SK-N-SH treated with all-trans-retinoic acid at 6 μM for 48 hours (cell line): ENCODE results near the gene CTF1.

Experiments
- ATAC-seq: fragments of 200-7000 bp; cut with Tn5 transposase; 3 replicates; pipeline ENCODE4 v1.9.1; 2020; ENCODE audit warnings: mild to moderate bottlenecking, moderate library complexity
- BACH2 ChIP-seq: fragments of 250-450 bp; sonication (Bioruptor Pico); IDR thresholded peaks from 2 replicates; pipeline ENCODE4 v1.9.0; 2021; ENCODE audit warnings: mild to moderate bottlenecking, borderline replicate concordance
- CREB5 ChIP-seq: fragments of 250-450 bp; sonication (Bioruptor Pico); IDR thresholded peaks from 2 replicates; pipeline ENCODE4 v1.5.1; 2020; ENCODE audit warnings: low read depth, mild to moderate bottlenecking, moderate library complexity
- CSDC2 ChIP-seq: fragments of 250-450 bp; sonication (Bioruptor Pico); IDR thresholded peaks from 2 replicates; pipeline ENCODE4 v1.5.0; 2020; ENCODE audit warnings: mild to moderate bottlenecking, moderate library complexity
- CSRNP3 ChIP-seq: fragments of 250-450 bp; sonication (Bioruptor Pico); IDR thresholded peaks from 2 replicates; pipeline ENCODE4 v1.5.1; 2021; ENCODE audit warnings: mild to moderate bottlenecking, moderate library complexity
- GLIS3 ChIP-seq: fragments of 250-450 bp; sonication (Bioruptor Pico); IDR thresholded peaks from 2 replicates; pipeline ENCODE4 v1.5.0; 2020; ENCODE audit warnings: mild to moderate bottlenecking, moderate library complexity
- ISL1 ChIP-seq: fragments of 250-450 bp; sonication (Bioruptor Pico); IDR thresholded peaks from 2 replicates; pipeline ENCODE4 v2.1.2; 2022; ENCODE audit warnings: mild to moderate bottlenecking, moderate library complexity
- RARB ChIP-seq: fragments of 250-450 bp; sonication (Bioruptor Pico); IDR thresholded peaks from 2 replicates; pipeline ENCODE4 v1.8.0; 2021; ENCODE audit warnings: mild to moderate bottlenecking, moderate library complexity
- SNAI2 ChIP-seq: fragments of 250-450 bp; sonication (Bioruptor Pico); IDR thresholded peaks from 2 replicates; pipeline ENCODE4 v1.5.0; 2020; ENCODE audit warnings: mild to moderate bottlenecking, moderate library complexity
- TOX ChIP-seq: fragments of 250-450 bp; sonication (Bioruptor Pico); IDR thresholded peaks from 2 replicates; pipeline ENCODE4 v1.8.0; 2021; ENCODE audit warnings: mild to moderate bottlenecking, moderate library complexity, borderline replicate concordance
- TSHZ2 ChIP-seq: fragments of 250-450 bp; sonication (Bioruptor Pico); IDR thresholded peaks from 2 replicates; pipeline ENCODE4 v1.5.0; 2020; ENCODE audit warnings: mild to moderate bottlenecking, moderate library complexity
- ZC3H10 ChIP-seq: fragments of 250-450 bp; sonication (Bioruptor Pico); IDR thresholded peaks from 2 replicates; pipeline ENCODE4 v1.5.1; 2021; ENCODE audit warnings: mild to moderate bottlenecking, moderate library complexity
- ZFP3 ChIP-seq: fragments of 250-450 bp; sonication (Bioruptor Pico); IDR thresholded peaks from 2 replicates; pipeline ENCODE4 v1.5.0; 2020; ENCODE audit warnings: mild to moderate bottlenecking, moderate library complexity
- ZFP30 ChIP-seq: fragments of 450-650 bp; formaldehyde crosslinking; IDR thresholded peaks from 2 replicates; pipeline ENCODE4 v1.5.0; 2022; ENCODE audit warnings: mild to moderate bottlenecking, moderate library complexity
- ZNF565 ChIP-seq: fragments of 450-650 bp; formaldehyde crosslinking; conservative IDR thresholded peaks from 2 replicates; pipeline ENCODE4 v1.5.0; 2020; ENCODE audit warnings: low read depth, mild to moderate bottlenecking, moderate library complexity
- ZNF70 ChIP-seq: fragments of 450-650 bp; formaldehyde crosslinking; IDR thresholded peaks from 2 replicates; pipeline ENCODE4 v1.5.0; 2020; ENCODE audit warnings: mild to moderate bottlenecking, moderate library complexity
- ZNF8 ChIP-seq: fragments of 450-650 bp; formaldehyde crosslinking; IDR thresholded peaks from 2 replicates; pipeline ENCODE4 v1.5.0; 2020; ENCODE audit warnings: mild to moderate bottlenecking, moderate library complexity
- TF ChIP-seq, protein P1 (sequence below): fragments of 250-450 bp; sonication (Bioruptor Pico); IDR thresholded peaks from 2 replicates; pipeline ENCODE4 v1.8.0; 2020; ENCODE audit warnings: mild to moderate bottlenecking, moderate library complexity, borderline replicate concordance
- TF ChIP-seq, protein P2 (sequence below): fragments of 250-450 bp; sonication (Bioruptor Pico); IDR thresholded peaks from 2 replicates; pipeline ENCODE4 v1.8.0; 2021; ENCODE audit warnings: low read depth, mild to moderate bottlenecking, moderate library complexity, borderline replicate concordance

CTF1 gene

DNA sequence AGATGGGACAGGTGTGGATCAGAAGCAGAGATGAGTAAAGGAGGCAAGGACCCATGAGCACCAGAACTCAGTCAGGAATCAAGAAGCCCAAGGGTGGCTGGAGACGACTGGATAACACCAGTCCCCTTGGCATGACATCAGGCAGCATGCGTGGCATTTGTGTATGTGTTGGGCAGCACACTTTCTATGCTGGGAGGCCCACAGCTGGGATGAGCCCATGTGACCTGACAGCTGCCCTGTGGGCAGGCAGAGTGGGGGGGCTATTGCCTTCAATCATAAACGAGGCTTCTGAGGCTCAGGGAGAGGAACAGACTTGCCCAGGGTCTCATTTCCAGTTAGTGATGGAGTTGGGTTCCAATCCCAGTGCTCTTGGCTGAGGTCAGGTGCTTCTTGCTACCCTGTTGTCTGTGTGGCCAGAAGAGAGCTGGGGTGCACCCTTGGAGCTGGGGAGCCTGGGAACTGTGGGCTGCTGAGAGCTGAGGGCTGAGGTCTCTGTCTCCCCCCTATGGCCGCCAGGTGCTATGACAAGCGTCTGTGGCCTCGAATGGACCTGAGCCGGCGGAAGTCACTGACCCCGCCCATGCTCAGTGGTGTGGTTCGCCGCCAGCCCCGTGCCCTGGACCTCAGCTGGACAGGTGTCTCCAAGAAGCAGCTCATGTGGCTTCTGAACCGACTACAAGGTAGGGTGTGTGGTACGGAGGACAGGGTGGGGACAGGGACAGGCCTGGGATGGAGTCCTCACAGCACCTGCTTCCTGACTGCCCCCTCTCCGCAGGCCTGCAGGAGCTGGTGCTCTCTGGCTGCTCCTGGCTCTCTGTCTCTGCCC is 45.4 kb downstream of the CTF1 start:
- TF ChIP-seq ZNF8 (CRISPR knock-in tag) (no peak), SNAI2 (no peak), ZC3H10 (no peak), TOX (CRISPR knock-in tag) (no peak), CSRNP3 (CRISPR knock-in tag) (no peak), ZNF565 (CRISPR knock-in tag) (no peak), ZFP30 (no peak), ZFP3 (CRISPR knock-in tag) (no peak), BACH2 (CRISPR knock-in tag) (no peak), TSHZ2 (CRISPR knock-in tag) (no peak), CREB5 (CRISPR knock-in tag) (no peak), GLIS3 (CRISPR knock-in tag) (no peak), RARB (no peak), CSDC2 (CRISPR knock-in tag) (no peak), ZNF70 (CRISPR knock-in tag) (no peak), ISL1 (CRISPR knock-in tag) (no peak)
- TF ChIP-seq, protein P1, sequence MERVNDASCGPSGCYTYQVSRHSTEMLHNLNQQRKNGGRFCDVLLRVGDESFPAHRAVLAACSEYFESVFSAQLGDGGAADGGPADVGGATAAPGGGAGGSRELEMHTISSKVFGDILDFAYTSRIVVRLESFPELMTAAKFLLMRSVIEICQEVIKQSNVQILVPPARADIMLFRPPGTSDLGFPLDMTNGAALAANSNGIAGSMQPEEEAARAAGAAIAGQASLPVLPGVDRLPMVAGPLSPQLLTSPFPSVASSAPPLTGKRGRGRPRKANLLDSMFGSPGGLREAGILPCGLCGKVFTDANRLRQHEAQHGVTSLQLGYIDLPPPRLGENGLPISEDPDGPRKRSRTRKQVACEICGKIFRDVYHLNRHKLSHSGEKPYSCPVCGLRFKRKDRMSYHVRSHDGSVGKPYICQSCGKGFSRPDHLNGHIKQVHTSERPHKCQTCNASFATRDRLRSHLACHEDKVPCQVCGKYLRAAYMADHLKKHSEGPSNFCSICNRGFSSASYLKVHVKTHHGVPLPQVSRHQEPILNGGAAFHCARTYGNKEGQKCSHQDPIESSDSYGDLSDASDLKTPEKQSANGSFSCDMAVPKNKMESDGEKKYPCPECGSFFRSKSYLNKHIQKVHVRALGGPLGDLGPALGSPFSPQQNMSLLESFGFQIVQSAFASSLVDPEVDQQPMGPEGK (CRISPR knock-in tag) = no peak
- TF ChIP-seq, protein P2, sequence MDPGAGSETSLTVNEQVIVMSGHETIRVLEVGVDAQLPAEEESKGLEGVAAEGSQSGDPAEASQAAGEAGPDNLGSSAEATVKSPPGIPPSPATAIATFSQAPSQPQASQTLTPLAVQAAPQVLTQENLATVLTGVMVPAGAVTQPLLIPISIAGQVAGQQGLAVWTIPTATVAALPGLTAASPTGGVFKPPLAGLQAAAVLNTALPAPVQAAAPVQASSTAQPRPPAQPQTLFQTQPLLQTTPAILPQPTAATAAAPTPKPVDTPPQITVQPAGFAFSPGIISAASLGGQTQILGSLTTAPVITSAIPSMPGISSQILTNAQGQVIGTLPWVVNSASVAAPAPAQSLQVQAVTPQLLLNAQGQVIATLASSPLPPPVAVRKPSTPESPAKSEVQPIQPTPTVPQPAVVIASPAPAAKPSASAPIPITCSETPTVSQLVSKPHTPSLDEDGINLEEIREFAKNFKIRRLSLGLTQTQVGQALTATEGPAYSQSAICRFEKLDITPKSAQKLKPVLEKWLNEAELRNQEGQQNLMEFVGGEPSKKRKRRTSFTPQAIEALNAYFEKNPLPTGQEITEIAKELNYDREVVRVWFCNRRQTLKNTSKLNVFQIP = no peak
- ATAC-seq = peak; percentile 94

- no peak for ATAC-seq
- TF ChIP-seq GLIS3 (CRISPR knock-in tag) (no peak), CREB5 (CRISPR knock-in tag) (no peak), ZFP3 (CRISPR knock-in tag) (peak; percentile 79)
Observed at GRCh38 chr16:30942426-30942806, 46.0 kb downstream of the CTF1 start.

- peak; percentile 54; the same call in 1 of the 2 replicates for TF ChIP-seq ZNF8 (CRISPR knock-in tag)
- TF ChIP-seq, protein P1 (CRISPR knock-in tag) = no peak
- no peak for TF ChIP-seq ZNF565 (CRISPR knock-in tag)
- no peak for ATAC-seq
Observed at GRCh38 chr16:30944352-30944751, 47.9 kb downstream of the CTF1 start.
